Liver (tissue), 9 donors: Measurements from ENCODE around the gene HK2. TPM values are rescaled to one million over a fixed set of nuclear protein-coding genes. Genes with fewer than 3 reads are reported as not detected.

Source experiments
- DNase-seq: peaks from one replicate; pipeline ENCODE4 v3.0.0-alpha.2; 2017; ENCODE audit warnings: low spot score
- H3K27ac ChIP-seq, 2 donors: one replicate each; pipeline ENCODE4 v1.7.0; 2013; ENCODE audit warnings: inconsistent platforms in 2 of 2, low read length in 2 of 2, control low read depth in 1 of 2, low read depth in 1 of 2, mild to moderate bottlenecking in 1 of 2
- H3K27me3 ChIP-seq, 4 donors: one replicate each; pipeline versions ENCODE4 v1.6.1 to v1.7.0; 2013; ENCODE audit warnings: low read length in 3 of 4, inconsistent platforms in 1 of 4, mild to moderate bottlenecking in 1 of 4, moderate library complexity in 1 of 4; ENCODE audit not compliant: control insufficient read depth in 4 of 4, insufficient read depth in 4 of 4
- H3K36me3 ChIP-seq, 4 donors: one replicate each; pipeline versions ENCODE4 v1.6.1 to v1.7.0; 2013; ENCODE audit warnings: low read length in 3 of 4, mild to moderate bottlenecking in 3 of 4, low read depth in 1 of 4, moderate library complexity in 1 of 4; ENCODE audit not compliant: control insufficient read depth in 4 of 4, insufficient read depth in 3 of 4
- H3K4me1 ChIP-seq, 4 donors: one replicate each; pipeline versions ENCODE4 v1.6.1 to v1.7.0; 2013; ENCODE audit warnings: low read length in 3 of 4, mild to moderate bottlenecking in 3 of 4, moderate library complexity in 1 of 4; ENCODE audit not compliant: control insufficient read depth in 4 of 4, insufficient read depth in 4 of 4
- H3K4me3 ChIP-seq, 3 donors: one replicate each; pipeline versions ENCODE4 v1.6.1 to v1.7.0; 2013; ENCODE audit warnings: low read length in 3 of 3, control low read depth in 1 of 3, low read depth in 1 of 3, mild to moderate bottlenecking in 1 of 3
- H3K9ac ChIP-seq, 2 donors: one replicate each; pipeline ENCODE4 v1.7.0; 2013; ENCODE audit warnings: low read length in 2 of 2, mild to moderate bottlenecking in 2 of 2, moderate library complexity in 2 of 2, control low read depth in 1 of 2, low read depth in 1 of 2
- H3K9me3 ChIP-seq, 4 donors: one replicate each; pipeline versions ENCODE4 v1.6.1 to v1.7.0; 2013; ENCODE audit warnings: low read length in 3 of 4; ENCODE audit not compliant: control insufficient read depth in 4 of 4
- EGR1 ChIP-seq, 2 donors: IDR thresholded peaks; 2 replicates each; pipeline ENCODE4 v1.6.1; 2016 to 2018; ENCODE audit warnings: antibody characterized with exemption in 2 of 2, low read depth in 2 of 2
- FOXA2 ChIP-seq: IDR thresholded peaks from 2 replicates; pipeline ENCODE4 v1.6.1; 2016; ENCODE audit warnings: antibody characterized with exemption
- GABPA ChIP-seq, 2 donors: IDR thresholded peaks in 1 of 2; conservative IDR thresholded peaks in 1 of 2; 2 replicates each; pipeline ENCODE4 v1.6.1; 2016; ENCODE audit warnings: antibody characterized with exemption in 2 of 2, mild to moderate bottlenecking in 1 of 2, moderate library complexity in 1 of 2
- HNF4A ChIP-seq, 2 donors: conservative IDR thresholded peaks; 2 replicates each; pipeline ENCODE4 v1.6.1; 2016; ENCODE audit warnings: antibody characterized with exemption in 2 of 2, mild to moderate bottlenecking in 2 of 2
- HNF4G ChIP-seq: IDR thresholded peaks from 2 replicates; pipeline ENCODE4 v1.6.1; 2016; ENCODE audit warnings: antibody characterized with exemption
- JUND ChIP-seq, 2 donors: IDR thresholded peaks; 2 replicates each; pipeline ENCODE4 v1.6.1; 2016; ENCODE audit warnings: antibody characterized with exemption in 2 of 2
- NR2F2 ChIP-seq: IDR thresholded peaks from 2 replicates; pipeline ENCODE4 v1.6.1; 2016; ENCODE audit warnings: antibody characterized with exemption
- RAD21 ChIP-seq, 2 donors: IDR thresholded peaks; 2 replicates each; pipeline ENCODE4 v1.6.1; 2016; ENCODE audit warnings: antibody characterized with exemption in 2 of 2, mild to moderate bottlenecking in 2 of 2
- RXRA ChIP-seq, 2 donors: IDR thresholded peaks; 2 replicates each; pipeline ENCODE4 v1.6.1; 2017 to 2018; ENCODE audit warnings: antibody characterized with exemption in 2 of 2, mild to moderate bottlenecking in 1 of 2
- SP1 ChIP-seq: IDR thresholded peaks from 2 replicates; pipeline ENCODE4 v1.6.1; 2018; ENCODE audit warnings: antibody characterized with exemption, mild to moderate bottlenecking
- TAF1 ChIP-seq: conservative IDR thresholded peaks from 2 replicates; pipeline ENCODE4 v1.6.1; 2016; ENCODE audit warnings: antibody characterized with exemption, mild to moderate bottlenecking
- WGBS: extraction: QIAGEN DNeasy Blood & Tissue Kit; methylation state at CpG from one replicate; pipeline ENCODE4 v1.1.7; 2013; 5-methylcytosine and 5-hydroxymethylcytosine counted together
- polyA plus RNA-seq, 2 donors: library from polyadenylated mRNA; stranded (reverse) in 1 of 2; unstranded in 1 of 2; fragments of 200-250 nt in 1 of 2; fragments of >200 nt in 1 of 2; fragmentation: Nextera tagmentation in 1 of 2; extraction: Ambion mirVana in 1 of 2; gene quantifications; one replicate each; pipeline versions ENCODE4 v1.2.1 to v1.2.3, GENCODE V29; 2013 to 2015
- total RNA-seq, 2 donors: library from RNA; depleted of rRNA; stranded (reverse); fragments of >200 nt; gene quantifications; one replicate each; pipeline ENCODE4 v1.2.3, GENCODE V29; 2014
- TF ChIP-seq, protein P1 (sequence below): IDR thresholded peaks from 2 replicates; pipeline ENCODE4 v1.6.1; 2016; ENCODE audit warnings: antibody characterized with exemption
- TF ChIP-seq, protein P2 (sequence below): IDR thresholded peaks from 2 replicates; pipeline ENCODE4 v1.6.1; 2016; ENCODE audit warnings: antibody characterized with exemption, mild to moderate bottlenecking
- TF ChIP-seq, protein P3 (sequence below): IDR thresholded peaks from 2 replicates; pipeline ENCODE4 v1.6.1; 2016; ENCODE audit warnings: antibody characterized with exemption
- donor health status: healthy.
- donor health status: healthy.
- donor health status: healthy.
- donor health status: healthy.
- donor health status: healthy.

The HK2 gene
- total and polyA plus RNA-seq, 4 donors: 0.21 to 3.5 (median 1.0) TPM

DNA sequence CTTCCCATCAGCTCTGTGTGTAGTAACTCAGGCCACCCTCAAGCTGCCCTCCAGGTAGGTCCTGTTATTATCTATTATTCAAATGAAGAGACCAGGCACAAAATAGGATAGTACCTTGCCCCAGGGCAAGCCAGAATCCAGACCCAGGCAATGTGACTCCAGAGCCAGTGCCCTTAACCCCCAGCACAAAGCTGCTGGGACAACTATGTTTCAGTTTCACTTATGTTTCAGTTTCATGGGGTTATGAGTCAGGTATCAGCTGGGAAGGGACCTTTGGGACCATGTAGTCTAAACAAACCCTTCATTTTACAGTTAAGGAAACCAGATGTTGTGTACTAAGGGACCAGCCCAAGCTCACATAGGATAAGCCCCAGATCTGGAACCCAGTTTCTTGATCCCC is 10.0 kb downstream of the HK2 start:
- Histone ChIP-seq H3K9me3 (no peaks in the 10 kb centered on the region), H3K9ac (no peak overlapping the region), H3K27ac (no peak overlapping the region), H3K4me1 (peaks cover 0 to 3% (median 1%) of the 10 kb centered on the region in 4 donors), H3K4me3 (no peak overlapping the region), H3K36me3 (no peaks in the 10 kb centered on the region), H3K27me3 (no peaks in the 10 kb centered on the region)
- no peak for DNase-seq
- TF ChIP-seq, protein P1, sequence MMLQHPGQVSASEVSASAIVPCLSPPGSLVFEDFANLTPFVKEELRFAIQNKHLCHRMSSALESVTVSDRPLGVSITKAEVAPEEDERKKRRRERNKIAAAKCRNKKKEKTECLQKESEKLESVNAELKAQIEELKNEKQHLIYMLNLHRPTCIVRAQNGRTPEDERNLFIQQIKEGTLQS: no peak
- TF ChIP-seq HNF4A (conservative IDR thresholded peaks at IDR 0.05) (no peak), TAF1 (no peak), NR2F2 (no peak)

DNA sequence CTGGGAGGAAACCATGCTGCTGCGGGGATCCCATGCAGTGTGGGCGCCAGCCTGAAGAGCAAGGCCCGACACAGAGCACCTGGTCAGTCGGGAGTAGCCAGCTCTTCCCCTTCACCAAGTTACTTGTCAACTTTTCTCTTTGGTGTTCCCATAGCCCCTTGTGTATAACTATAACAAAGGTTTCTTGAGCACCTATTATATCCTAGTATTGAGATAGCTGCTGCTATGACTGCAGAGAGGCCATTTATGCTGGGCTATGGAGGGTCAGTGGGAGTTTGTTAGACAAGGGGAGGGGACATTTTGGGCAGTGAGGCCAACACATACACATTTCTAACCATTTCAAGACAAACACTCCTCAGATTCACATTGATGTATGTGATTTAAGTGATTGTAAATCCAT is 10.8 kb downstream of the HK2 start:
- H3K27ac ChIP-seq: no peak overlapping the region
- 91% methylated on average over 4 of the region's 4 CpGs for WGBS
- DNase-seq: no peak

More for the DNA sequence above, 10.8 kb downstream of the HK2 start:
- no peaks in the 10 kb centered on the region for H3K9me3 ChIP-seq
- H3K4me1 ChIP-seq: peaks cover 0 to 3% (median 1%) of the 10 kb centered on the region in 4 donors
- H3K4me3 ChIP-seq: no peak overlapping the region
- no peak overlapping the region for H3K9ac ChIP-seq
- no peaks in the 10 kb centered on the region for H3K27me3 ChIP-seq
- TF ChIP-seq RXRA (IDR thresholded peaks at IDR 0.05) (no peak), EGR1 (IDR thresholded peaks at IDR 0.05; ENCODE audit: low read depth in 2 of 2) (no peak), JUND (IDR thresholded peaks at IDR 0.05) (no peak), TAF1 (no peak), FOXA2 (no peak), NR2F2 (no peak), HNF4A (conservative IDR thresholded peaks at IDR 0.05) (no peak), GABPA (IDR thresholded peaks at IDR 0.05 in 1 of 2, conservative IDR thresholded peaks at IDR 0.05 in 1 of 2) (no peak), SP1 (no peak), HNF4G (no peak), RAD21 (IDR thresholded peaks at IDR 0.05) (no peak)
- TF ChIP-seq, protein P2, sequence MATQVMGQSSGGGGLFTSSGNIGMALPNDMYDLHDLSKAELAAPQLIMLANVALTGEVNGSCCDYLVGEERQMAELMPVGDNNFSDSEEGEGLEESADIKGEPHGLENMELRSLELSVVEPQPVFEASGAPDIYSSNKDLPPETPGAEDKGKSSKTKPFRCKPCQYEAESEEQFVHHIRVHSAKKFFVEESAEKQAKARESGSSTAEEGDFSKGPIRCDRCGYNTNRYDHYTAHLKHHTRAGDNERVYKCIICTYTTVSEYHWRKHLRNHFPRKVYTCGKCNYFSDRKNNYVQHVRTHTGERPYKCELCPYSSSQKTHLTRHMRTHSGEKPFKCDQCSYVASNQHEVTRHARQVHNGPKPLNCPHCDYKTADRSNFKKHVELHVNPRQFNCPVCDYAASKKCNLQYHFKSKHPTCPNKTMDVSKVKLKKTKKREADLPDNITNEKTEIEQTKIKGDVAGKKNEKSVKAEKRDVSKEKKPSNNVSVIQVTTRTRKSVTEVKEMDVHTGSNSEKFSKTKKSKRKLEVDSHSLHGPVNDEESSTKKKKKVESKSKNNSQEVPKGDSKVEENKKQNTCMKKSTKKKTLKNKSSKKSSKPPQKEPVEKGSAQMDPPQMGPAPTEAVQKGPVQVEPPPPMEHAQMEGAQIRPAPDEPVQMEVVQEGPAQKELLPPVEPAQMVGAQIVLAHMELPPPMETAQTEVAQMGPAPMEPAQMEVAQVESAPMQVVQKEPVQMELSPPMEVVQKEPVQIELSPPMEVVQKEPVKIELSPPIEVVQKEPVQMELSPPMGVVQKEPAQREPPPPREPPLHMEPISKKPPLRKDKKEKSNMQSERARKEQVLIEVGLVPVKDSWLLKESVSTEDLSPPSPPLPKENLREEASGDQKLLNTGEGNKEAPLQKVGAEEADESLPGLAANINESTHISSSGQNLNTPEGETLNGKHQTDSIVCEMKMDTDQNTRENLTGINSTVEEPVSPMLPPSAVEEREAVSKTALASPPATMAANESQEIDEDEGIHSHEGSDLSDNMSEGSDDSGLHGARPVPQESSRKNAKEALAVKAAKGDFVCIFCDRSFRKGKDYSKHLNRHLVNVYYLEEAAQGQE: no peak
- TF ChIP-seq, protein P1: no peak
- TF ChIP-seq, protein P3, sequence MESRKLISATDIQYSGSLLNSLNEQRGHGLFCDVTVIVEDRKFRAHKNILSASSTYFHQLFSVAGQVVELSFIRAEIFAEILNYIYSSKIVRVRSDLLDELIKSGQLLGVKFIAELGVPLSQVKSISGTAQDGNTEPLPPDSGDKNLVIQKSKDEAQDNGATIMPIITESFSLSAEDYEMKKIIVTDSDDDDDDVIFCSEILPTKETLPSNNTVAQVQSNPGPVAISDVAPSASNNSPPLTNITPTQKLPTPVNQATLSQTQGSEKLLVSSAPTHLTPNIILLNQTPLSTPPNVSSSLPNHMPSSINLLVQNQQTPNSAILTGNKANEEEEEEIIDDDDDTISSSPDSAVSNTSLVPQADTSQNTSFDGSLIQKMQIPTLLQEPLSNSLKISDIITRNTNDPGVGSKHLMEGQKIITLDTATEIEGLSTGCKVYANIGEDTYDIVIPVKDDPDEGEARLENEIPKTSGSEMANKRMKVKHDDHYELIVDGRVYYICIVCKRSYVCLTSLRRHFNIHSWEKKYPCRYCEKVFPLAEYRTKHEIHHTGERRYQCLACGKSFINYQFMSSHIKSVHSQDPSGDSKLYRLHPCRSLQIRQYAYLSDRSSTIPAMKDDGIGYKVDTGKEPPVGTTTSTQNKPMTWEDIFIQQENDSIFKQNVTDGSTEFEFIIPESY: no peak
- H3K36me3 ChIP-seq: no peaks in the 10 kb centered on the region
